GM12878 (cell line): Measurements from ENCODE around the gene LHFPL3. TPM values are rescaled to one million over a fixed set of nuclear protein-coding genes. Genes with fewer than 3 reads are reported as not detected.
A peak's percentile ranks its signal among the peaks of the same experiment; 100 is the strongest.

ENCODE experiments used
- ATAC-seq: fragments of 200-7000 bp; cut with Tn5 transposase; 3 replicates; pipeline ENCODE4 v1.9.1; 2020; ENCODE audit warnings: mild to moderate bottlenecking, moderate library complexity
- BruUV-seq: library from RNA; stranded (reverse); fragments of 400-500 nt; replicated peaks from 2 replicates; lab custom pipeline; 2021; lab: Mats Ljungman, UMichigan
- CTCF ChIA-PET: fragments of 300-600 bp; sonication (Branson Sonifier 250); formaldehyde crosslinking; extraction: SDS; loops from one replicate; lab custom pipeline; 2021; ENCODE audit warnings: inconsistent platforms; lab: Yijun Ruan, JAX
- POLR2A ChIA-PET: fragments of 350-600 bp; formaldehyde crosslinking; extraction: SDS; loops from one replicate; lab custom pipeline; 2021; ENCODE audit warnings: inconsistent platforms; lab: Charles Lee
- RAD21 ChIA-PET: fragments of 300-600 bp; sonication (Branson Sonifier 250); formaldehyde crosslinking; loops from one replicate; lab custom pipeline; 2023; ENCODE audit warnings: antibody characterized with exemption; ENCODE audit not compliant: unreplicated experiment; lab: Charles Lee
- SMC1A ChIA-PET: fragments of 300-600 bp; sonication (Branson Sonifier 250); formaldehyde crosslinking; loops from one replicate; lab custom pipeline; 2023; ENCODE audit not compliant: unreplicated experiment, uncharacterized antibody; lab: Charles Lee
- DNase-seq: peaks from one replicate; pipeline ENCODE4 v3.0.0-alpha.2; 2011; ENCODE audit warnings: low read depth, low spot score
- FAIRE-seq: peaks from 3 replicates; lab custom pipeline; 2011; peaks lifted over from hg19 to GRCh38; lab: Jason Lieb, UNC
- H2AFZ ChIP-seq: 2 replicates; pipeline ENCODE4 v1.6.0; 2011; ENCODE audit warnings: low read depth, low read length, control low read depth; ENCODE audit not compliant: control insufficient read depth
- H3K27ac ChIP-seq: 2 replicates; pipeline ENCODE4 v1.5.1; 2011; ENCODE audit warnings: control low read depth; ENCODE audit not compliant: control insufficient read depth, insufficient read depth
- H3K27me3 ChIP-seq, 2 experiments: replicated peaks in 1 of 2; 2 replicates each; pipeline versions ENCODE4 v1.6.0 to v1.6.1; 2011; ENCODE audit warnings: low read length in 1 of 2; ENCODE audit not compliant: control insufficient read depth in 2 of 2, insufficient read depth in 2 of 2
- H3K36me3 ChIP-seq, 2 experiments: 2 replicates each; pipeline ENCODE4 v1.5.1; 2011; ENCODE audit warnings: low read length in 1 of 2; ENCODE audit not compliant: control insufficient read depth in 2 of 2, insufficient read depth in 2 of 2
- H3K4me1 ChIP-seq: 2 replicates; pipeline ENCODE4 v1.6.1; 2011; ENCODE audit warnings: mild to moderate bottlenecking, low read length, moderate library complexity, mixed read lengths; ENCODE audit not compliant: control insufficient read depth, insufficient read depth
- H3K4me2 ChIP-seq: 2 replicates; pipeline ENCODE4 v1.6.0; 2011; ENCODE audit warnings: control low read depth; ENCODE audit not compliant: control insufficient read depth, insufficient read depth
- H3K4me3 ChIP-seq: fragments of 200-600 bp; sonication (generic); 2 replicates; pipeline ENCODE4 v1.5.1; 2016
- H3K79me2 ChIP-seq: 2 replicates; pipeline ENCODE4 v1.6.0; 2011; ENCODE audit warnings: low read length; ENCODE audit not compliant: control insufficient read depth, insufficient read depth
- H3K9ac ChIP-seq: 2 replicates; pipeline ENCODE4 v1.8.0; 2011; ENCODE audit warnings: low read length, control low read depth, mixed read lengths; ENCODE audit not compliant: control insufficient read depth, insufficient read depth
- H3K9me3 ChIP-seq: replicated peaks from 3 replicates; pipeline ENCODE4 v1.5.1; 2011; ENCODE audit warnings: mild to moderate bottlenecking, low read length; ENCODE audit not compliant: control insufficient read depth, insufficient read depth
- H4K20me1 ChIP-seq: 2 replicates; pipeline ENCODE4 v1.6.0; 2011; ENCODE audit not compliant: control insufficient read depth, insufficient read depth
- BCL11A ChIP-seq: IDR thresholded peaks from 2 replicates; pipeline ENCODE4 v1.6.1; 2011; ENCODE audit warnings: low read depth, low read length
- HDAC2 ChIP-seq: fragments of 200-600 bp; sonication (generic); IDR thresholded peaks from 2 replicates; pipeline ENCODE4 v1.6.1; 2017
- JUNB ChIP-seq: IDR thresholded peaks from 2 replicates; pipeline ENCODE4 v1.6.1; 2016; ENCODE audit warnings: antibody characterized with exemption, mild to moderate bottlenecking
- PAX5 ChIP-seq: IDR thresholded peaks from 2 replicates; pipeline ENCODE4 v1.6.1; 2011; ENCODE audit warnings: low read depth, low read length, borderline replicate concordance
- RAD21 ChIP-seq: IDR thresholded peaks from 2 replicates; pipeline ENCODE4 v1.6.1; 2011; ENCODE audit warnings: mild to moderate bottlenecking, low read depth, low read length, moderate library complexity; ENCODE audit not compliant: insufficient read depth
- SRF ChIP-seq, 2 experiments: IDR thresholded peaks; 2 replicates each; pipeline ENCODE4 v1.6.1; 2011; ENCODE audit warnings: low read depth in 2 of 2, low read length in 2 of 2, mild to moderate bottlenecking in 1 of 2, moderate library complexity in 1 of 2
- ZBED1 ChIP-seq: IDR thresholded peaks from 2 replicates; pipeline ENCODE4 v1.6.1; 2016; ENCODE audit warnings: borderline replicate concordance
- ZNF274 ChIP-seq: IDR thresholded peaks from one replicate; pipeline ENCODE4 v1.8.0; 2011; ENCODE audit not compliant: insufficient read length, insufficient read depth
- ZSCAN29 ChIP-seq: fragments of 450-650 bp; IDR thresholded peaks from 2 replicates; pipeline ENCODE4 v1.6.1; 2017; ENCODE audit warnings: mild to moderate bottlenecking, moderate library complexity
- WGBS: methylation state at CpG from one replicate; pipeline ENCODE4 v1.1.6; 2016; ENCODE audit warnings: low lambda C conversion rate; ENCODE audit not compliant: insufficient replicate concordance, insufficient coverage; ENCODE audit errors: missing lambda C conversion rate; 5-methylcytosine and 5-hydroxymethylcytosine counted together
- in situ Hi-C: fragments of 300-500 bp; cut with MboI; formaldehyde crosslinking; loops from 9 replicates; pipeline ENCODE4 v1.14.3; 2018; ENCODE audit warnings: mixed read lengths
- intact Hi-C: fragments of 100-400 bp; cut with micrococcal nuclease; formaldehyde crosslinking; loops from one replicate; pipeline ENCODE4 v1.14.2; 2022; ENCODE audit not compliant: unreplicated experiment
- polyA plus RNA-seq, 11 experiments: library from polyadenylated mRNA; depleted of rRNA in 4 of 11; unstranded in 6 of 11; stranded (reverse) in 5 of 11; fragments of >200 nt; fragmentation: Nextera tagmentation in 4 of 11; fragmentation: Illumina TruSeq in 1 of 11; extraction: Ambion mirVana in 4 of 11; extraction: Trizol in 1 of 11; gene quantifications; 1 replicate in 1 of 11; 2 replicates in 10 of 11; pipeline versions ENCODE4 v1.2.1 to v1.2.3, GENCODE V29; 2011 to 2016; ENCODE audit warnings: inconsistent platforms in 2 of 11, missing spikeins in 2 of 11, low read depth in 1 of 11
- total RNA-seq, 4 experiments: library from RNA; depleted of rRNA in 3 of 4; stranded (reverse); fragments of >200 nt in 3 of 4; fragmentation: Illumina TruSeq in 1 of 4; extraction: Trizol in 1 of 4; gene quantifications; 2 replicates each; pipeline versions ENCODE4 v1.2.1 to v1.2.3, GENCODE V29; 2013 to 2021
- TF ChIP-seq, protein P1 (sequence below): IDR thresholded peaks from 2 replicates; pipeline ENCODE4 v1.6.1; 2012; ENCODE audit warnings: low read depth, low read length, improper control_type of control experiment
- TF ChIP-seq, protein P2 (sequence below), 3 experiments: IDR thresholded peaks in 2 of 3; conservative IDR thresholded peaks in 1 of 3; 2 replicates each; pipeline ENCODE4 v1.5.1; 2011; ENCODE audit warnings: low read depth in 3 of 3, low read length in 3 of 3, mild to moderate bottlenecking in 3 of 3, control low read depth in 2 of 3, moderate library complexity in 2 of 3, inconsistent platforms in 1 of 3, mixed read lengths in 1 of 3; ENCODE audit not compliant: control insufficient read depth in 2 of 3, insufficient read depth in 1 of 3; ENCODE audit errors: extremely low read depth in 1 of 3
- TF ChIP-seq, protein P3 (sequence below): IDR thresholded peaks from 2 replicates; pipeline ENCODE4 v1.6.1; 2012; ENCODE audit warnings: low read length, inconsistent platforms

Gene LHFPL3
- total and polyA plus RNA-seq, 10 of the 15 experiments (the other 5 are each of a cell fraction or from before 2014, with no cell fraction given), result 0.09 TPM; not detected in 9

DNA sequence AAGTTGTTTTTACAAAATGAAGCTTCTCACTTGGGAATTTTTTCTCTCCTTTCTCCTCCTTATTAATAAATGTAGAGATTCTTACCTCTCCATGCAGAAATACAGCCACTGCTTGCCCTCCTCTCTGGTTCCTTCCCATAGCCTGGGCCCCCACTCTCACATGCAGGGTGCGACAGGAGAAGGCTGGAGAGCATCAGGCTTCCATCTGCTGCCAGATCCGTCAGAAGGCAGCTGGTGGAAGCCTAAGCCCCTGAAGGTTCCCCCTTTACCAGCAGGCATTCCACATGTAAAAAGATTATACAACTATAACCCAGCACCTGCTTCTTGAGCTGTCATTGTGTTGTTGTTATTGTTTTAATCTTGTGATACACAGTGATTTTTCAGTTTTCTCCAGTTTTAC is 314.2 kb downstream of the LHFPL3 start:
- Histone ChIP-seq H3K4me3 (no peak overlapping the region), H4K20me1 (no peaks in the 10 kb centered on the region), H3K9ac (no peak overlapping the region), H3K9me3 (no peaks in the 10 kb centered on the region), H3K4me1 (no peaks in the 10 kb centered on the region), H3K79me2 (no peaks in the 10 kb centered on the region), H3K27ac (no peak overlapping the region), H2AFZ (no peak overlapping the region), H3K27me3 (no peaks in the 10 kb centered on the region; a peak in 2 of 4 replicates), H3K36me3 (no peaks in the 10 kb centered on the region), H3K4me2 (no peak overlapping the region)
- no peak for DNase-seq
- ChIA-PET POLR2A (interaction anchor here (0.6 kb wide), 1 partner anchor 28 kb away, joined by 3 read pairs; no protein-coding TSS in a partner anchor), CTCF (interaction anchor here (0.7 to 4.8 kb wide), 19 partner anchors 9 to 410 kb away, joined by 3 to 103 read pairs (median 5); no protein-coding TSS in a partner anchor), RAD21 (interaction anchor here (0.9 to 2.5 kb wide), 6 partner anchors 216 to 411 kb away, joined by 3 to 23 read pairs (median 4); no protein-coding TSS in a partner anchor), SMC1A (interaction anchor here (1.2 to 5.2 kb wide), 9 partner anchors 12 to 411 kb away, joined by 3 to 60 read pairs (median 6); no protein-coding TSS in a partner anchor)
- ATAC-seq, result no peak
- TF ChIP-seq ZBED1 (no peak), ZNF274 (no peak)
- intact Hi-C loops (no loop called here), in situ Hi-C loops (loop anchor here (5.0 kb wide), 2 partner anchors 205 to 275 kb away; no protein-coding TSS in a partner anchor)
- no peak for FAIRE-seq
- no TSS peak for BruUV-seq
- WGBS, result 0% methylated on average over 2 of the region's 2 CpGs

DNA sequence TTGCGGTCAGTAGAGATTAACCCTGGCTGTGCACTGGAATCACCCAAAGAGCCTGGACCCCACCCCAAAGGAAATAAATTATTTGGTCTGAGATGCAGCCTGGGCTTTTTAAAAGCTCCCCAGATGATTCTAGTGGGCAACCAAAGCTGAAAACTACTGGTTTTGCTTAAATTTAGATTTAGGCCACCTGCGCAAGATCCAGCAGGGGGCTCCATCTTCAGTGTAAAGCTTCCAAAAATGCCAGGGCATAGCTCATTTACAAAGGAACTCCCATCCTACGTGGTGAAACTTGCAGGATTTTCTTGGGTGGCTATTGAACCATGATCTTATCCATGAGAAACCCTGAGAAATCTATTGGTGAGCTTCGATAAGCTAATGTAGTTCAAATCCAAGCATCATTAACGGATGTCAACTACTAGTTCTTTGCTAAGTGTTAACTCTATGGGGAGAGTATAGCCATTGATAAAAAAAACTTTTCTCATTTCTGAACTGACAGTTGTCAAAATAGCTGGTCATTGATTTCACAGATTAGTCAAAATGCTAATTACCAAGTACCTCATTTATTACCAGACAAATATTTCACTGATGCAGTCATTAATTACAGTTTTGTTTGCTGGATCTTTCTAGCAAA is 315.3 kb downstream of the LHFPL3 start:
- no TSS peak for BruUV-seq
- Histone ChIP-seq H3K4me1 (no peaks in the 10 kb centered on the region), H3K9me3 (no peaks in the 10 kb centered on the region), H2AFZ (no peak overlapping the region), H3K79me2 (no peaks in the 10 kb centered on the region), H4K20me1 (no peaks in the 10 kb centered on the region), H3K4me2 (no peak overlapping the region), H3K27ac (no peak overlapping the region), H3K36me3 (no peaks in the 10 kb centered on the region), H3K27me3 (no peaks in the 10 kb centered on the region; a peak in 2 of 4 replicates), H3K4me3 (no peak overlapping the region), H3K9ac (no peak overlapping the region)
- 36% methylated on average over 5 of the region's 5 CpGs for WGBS
- peak; percentile 58; the same call in 2 of the 3 replicates for ATAC-seq
- in situ Hi-C loops, result loop anchor here (5.0 kb wide), 2 partner anchors 204 to 274 kb away; no protein-coding TSS in a partner anchor
- POLR2A ChIA-PET, result no interaction called here
- RAD21 ChIA-PET, result interaction anchor here (0.9 to 2.5 kb wide), 8 partner anchors 204 to 412 kb away, joined by 3 to 23 read pairs (median 6); no protein-coding TSS in a partner anchor
- FAIRE-seq, result no peak
- intact Hi-C loops, result loop anchor here (1.0 kb wide), 2 partner anchors 205 to 275 kb away; no protein-coding TSS in a partner anchor
- CTCF ChIA-PET, result interaction anchor here (0.6 to 4.8 kb wide), 28 partner anchors 8 to 890 kb away, joined by 3 to 103 read pairs (median 5); no protein-coding TSS in a partner anchor
- SMC1A ChIA-PET, result interaction anchor here (0.8 to 5.2 kb wide), 16 partner anchors 9 to 412 kb away, joined by 3 to 60 read pairs (median 4); no protein-coding TSS in a partner anchor
- no peak for DNase-seq
- TF ChIP-seq PAX5 (no peak), BCL11A (no peak), SRF (IDR thresholded peaks at IDR 0.05; ENCODE audit: low read depth in 2 of 2, low read length in 2 of 2) (no peak), ZSCAN29 (no peak), JUNB (no peak), HDAC2 (no peak), RAD21 (peak; percentile 38)
- TF ChIP-seq, protein P1, sequence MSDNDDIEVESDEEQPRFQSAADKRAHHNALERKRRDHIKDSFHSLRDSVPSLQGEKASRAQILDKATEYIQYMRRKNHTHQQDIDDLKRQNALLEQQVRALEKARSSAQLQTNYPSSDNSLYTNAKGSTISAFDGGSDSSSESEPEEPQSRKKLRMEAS, result no peak
- TF ChIP-seq, protein P2, sequence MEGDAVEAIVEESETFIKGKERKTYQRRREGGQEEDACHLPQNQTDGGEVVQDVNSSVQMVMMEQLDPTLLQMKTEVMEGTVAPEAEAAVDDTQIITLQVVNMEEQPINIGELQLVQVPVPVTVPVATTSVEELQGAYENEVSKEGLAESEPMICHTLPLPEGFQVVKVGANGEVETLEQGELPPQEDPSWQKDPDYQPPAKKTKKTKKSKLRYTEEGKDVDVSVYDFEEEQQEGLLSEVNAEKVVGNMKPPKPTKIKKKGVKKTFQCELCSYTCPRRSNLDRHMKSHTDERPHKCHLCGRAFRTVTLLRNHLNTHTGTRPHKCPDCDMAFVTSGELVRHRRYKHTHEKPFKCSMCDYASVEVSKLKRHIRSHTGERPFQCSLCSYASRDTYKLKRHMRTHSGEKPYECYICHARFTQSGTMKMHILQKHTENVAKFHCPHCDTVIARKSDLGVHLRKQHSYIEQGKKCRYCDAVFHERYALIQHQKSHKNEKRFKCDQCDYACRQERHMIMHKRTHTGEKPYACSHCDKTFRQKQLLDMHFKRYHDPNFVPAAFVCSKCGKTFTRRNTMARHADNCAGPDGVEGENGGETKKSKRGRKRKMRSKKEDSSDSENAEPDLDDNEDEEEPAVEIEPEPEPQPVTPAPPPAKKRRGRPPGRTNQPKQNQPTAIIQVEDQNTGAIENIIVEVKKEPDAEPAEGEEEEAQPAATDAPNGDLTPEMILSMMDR (IDR thresholded peaks at IDR 0.05 in 2 of 3, conservative IDR thresholded peaks at IDR 0.05 in 1 of 3; ENCODE audit: control insufficient read depth in 2 of 3, extremely low read depth in 1 of 3, insufficient read depth in 1 of 3, low read depth in 3 of 3, low read length in 3 of 3), result peak; percentile 54 to 60 (median 59)
- TF ChIP-seq, protein P3, sequence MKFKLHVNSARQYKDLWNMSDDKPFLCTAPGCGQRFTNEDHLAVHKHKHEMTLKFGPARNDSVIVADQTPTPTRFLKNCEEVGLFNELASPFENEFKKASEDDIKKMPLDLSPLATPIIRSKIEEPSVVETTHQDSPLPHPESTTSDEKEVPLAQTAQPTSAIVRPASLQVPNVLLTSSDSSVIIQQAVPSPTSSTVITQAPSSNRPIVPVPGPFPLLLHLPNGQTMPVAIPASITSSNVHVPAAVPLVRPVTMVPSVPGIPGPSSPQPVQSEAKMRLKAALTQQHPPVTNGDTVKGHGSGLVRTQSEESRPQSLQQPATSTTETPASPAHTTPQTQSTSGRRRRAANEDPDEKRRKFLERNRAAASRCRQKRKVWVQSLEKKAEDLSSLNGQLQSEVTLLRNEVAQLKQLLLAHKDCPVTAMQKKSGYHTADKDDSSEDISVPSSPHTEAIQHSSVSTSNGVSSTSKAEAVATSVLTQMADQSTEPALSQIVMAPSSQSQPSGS, result no peak
